Glomerular visceral epithelial cell (primary cell): ENCODE results near the gene HRH2.

Source experiments
- DNase-seq: peaks from one replicate; pipeline ENCODE4 v3.0.0-alpha.2; 2016; ENCODE audit errors: extremely low spot score

HRH2 gene

GRCh38 chr5:175675873-175676272 lies 18.0 kb downstream of the HRH2 start:
- DNase-seq = no peak

DNA sequence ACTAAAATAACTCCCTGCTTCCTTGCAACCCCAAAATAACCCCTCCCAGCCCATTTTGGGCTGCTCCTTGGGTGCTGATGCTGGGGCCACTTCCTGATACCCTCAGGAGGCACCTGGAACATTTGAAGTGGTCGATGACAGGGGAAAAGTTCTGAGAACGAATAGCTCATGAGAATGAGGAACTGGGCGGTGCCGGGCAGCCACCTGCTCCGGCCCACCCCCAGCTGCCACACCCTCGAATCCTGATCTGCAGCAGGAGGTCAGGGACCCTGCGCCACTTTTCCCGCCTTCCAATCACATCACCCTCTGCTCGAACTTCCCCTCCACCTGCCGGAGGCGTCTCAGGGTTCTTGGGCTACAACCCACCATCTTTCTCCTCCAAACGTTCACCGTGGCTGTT lies 19.7 kb downstream of the HRH2 start:
- DNase-seq = no peak

GRCh38 chr5:175678074-175678473 lies 20.2 kb downstream of the HRH2 start:
- no peak for DNase-seq

- DNase-seq = no peak
Observed at GRCh38 chr5:175679411-175679810, 21.5 kb downstream of the HRH2 start.

DNA sequence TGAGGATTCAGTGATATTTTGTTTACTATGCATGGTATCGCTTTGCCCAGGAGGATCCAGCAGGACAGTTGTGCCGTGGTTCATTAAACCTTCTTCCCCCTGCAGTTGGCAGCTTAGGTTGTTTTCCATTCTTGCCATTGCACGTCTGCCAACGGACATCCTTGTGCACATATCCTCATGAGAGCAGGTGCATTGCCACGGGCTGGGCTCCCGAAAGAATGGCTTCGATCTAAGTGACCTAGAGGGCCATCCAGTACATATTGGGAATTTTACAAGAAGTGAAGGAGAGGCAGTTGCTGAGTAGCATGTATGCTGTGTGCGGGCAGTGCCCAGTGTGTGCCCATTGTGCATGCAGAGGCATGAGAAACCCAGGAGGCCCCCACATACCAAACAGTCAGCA lies 22.1 kb downstream of the HRH2 start:
- DNase-seq = no peak

DNA sequence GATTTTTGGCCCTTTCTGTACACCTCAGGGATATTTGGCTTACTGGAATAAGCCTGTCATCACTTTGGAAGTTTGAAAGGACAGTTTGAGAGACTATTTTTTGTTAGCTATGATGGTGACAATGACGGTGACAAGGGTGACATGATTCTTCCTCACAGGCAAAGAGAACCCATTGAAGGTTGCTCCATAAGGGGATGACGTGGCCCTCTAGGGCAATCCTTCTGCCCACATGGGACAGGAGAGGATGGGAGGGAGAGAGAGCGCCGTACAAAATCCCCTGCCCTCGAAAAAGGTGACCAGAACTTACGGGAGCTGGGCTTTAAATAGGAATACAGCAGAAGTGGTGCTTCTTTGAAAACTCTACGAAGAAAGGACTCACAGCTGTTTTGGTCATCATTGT lies 22.6 kb downstream of the HRH2 start:
- no peak for DNase-seq

DNA sequence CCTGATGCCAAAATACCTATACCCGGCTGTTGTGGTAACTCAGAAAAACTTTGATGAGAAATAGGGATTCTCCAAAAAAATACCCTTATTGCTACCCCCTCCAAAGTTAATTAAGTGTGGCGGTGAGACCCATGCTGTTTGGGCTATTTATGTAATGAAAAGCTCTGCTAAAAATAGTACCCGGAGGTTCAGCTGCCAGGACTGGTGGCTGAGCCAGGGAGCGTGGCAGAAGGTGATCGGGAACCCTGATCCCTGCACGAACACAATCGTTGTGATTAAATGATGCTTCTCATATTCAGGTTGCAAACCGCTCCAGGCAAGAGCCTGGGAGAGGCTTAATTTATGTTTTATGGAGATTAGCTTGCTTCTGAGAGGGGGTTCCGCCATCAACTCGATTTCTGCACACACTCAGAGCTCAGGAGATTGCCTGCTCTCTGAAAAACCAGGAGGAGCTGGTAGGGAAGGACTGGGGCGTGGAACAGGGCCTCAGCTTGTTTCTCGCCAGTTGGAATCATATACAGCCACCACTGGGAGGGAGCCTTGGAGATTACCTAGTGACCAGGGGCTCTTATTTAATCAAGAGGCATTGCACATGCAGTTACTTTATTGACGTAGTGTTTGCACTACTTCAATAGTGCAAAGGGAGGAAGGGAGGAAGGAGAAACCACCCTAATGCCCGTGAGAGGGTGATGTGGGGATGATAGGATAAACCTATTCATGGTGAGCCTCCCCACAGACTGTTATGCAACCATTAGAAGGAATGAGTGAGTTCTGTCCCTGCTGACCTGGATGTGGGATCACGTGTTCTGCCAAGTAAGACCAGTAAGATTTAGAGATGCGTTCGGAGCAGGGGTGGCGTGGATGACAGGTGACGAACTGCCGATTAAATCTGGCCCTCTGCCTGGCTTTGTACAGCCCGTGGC lies 23.4 kb downstream of the HRH2 start:
- DNase-seq = no peak

DNA sequence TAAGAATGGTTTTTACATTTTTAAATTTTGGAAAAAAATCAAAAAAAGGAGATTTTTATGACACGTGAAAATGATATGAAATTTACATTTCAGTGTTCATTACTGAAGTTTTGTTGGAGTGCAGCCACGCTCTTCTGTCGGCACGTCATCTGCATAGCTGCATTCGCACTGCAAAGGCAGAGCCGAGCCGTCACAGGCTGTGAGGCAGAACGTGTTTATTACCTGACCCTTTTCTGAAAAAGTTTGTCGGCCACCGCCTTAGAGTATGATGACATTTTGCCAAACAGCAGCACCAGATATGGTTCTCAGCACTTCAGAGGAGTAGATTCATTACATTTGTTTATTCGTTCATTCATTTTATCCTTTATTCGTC lies 24.1 kb downstream of the HRH2 start:
- DNase-seq = no peak

GRCh38 chr5:175682664-175683063 lies 24.8 kb downstream of the HRH2 start:
- DNase-seq = no peak

- no peak for DNase-seq
Observed at GRCh38 chr5:175683231-175683630, 25.4 kb downstream of the HRH2 start.

DNA sequence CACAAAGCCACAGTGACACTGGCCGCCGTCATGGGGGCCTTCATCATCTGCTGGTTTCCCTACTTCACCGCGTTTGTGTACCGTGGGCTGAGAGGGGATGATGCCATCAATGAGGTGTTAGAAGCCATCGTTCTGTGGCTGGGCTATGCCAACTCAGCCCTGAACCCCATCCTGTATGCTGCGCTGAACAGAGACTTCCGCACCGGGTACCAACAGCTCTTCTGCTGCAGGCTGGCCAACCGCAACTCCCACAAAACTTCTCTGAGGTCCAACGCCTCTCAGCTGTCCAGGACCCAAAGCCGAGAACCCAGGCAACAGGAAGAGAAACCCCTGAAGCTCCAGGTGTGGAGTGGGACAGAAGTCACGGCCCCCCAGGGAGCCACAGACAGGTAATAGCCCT lies 26.1 kb downstream of the HRH2 start:
- DNase-seq = no peak

- no peak for DNase-seq
Observed at GRCh38 chr5:175684931-175685330, 27.1 kb downstream of the HRH2 start.

DNA sequence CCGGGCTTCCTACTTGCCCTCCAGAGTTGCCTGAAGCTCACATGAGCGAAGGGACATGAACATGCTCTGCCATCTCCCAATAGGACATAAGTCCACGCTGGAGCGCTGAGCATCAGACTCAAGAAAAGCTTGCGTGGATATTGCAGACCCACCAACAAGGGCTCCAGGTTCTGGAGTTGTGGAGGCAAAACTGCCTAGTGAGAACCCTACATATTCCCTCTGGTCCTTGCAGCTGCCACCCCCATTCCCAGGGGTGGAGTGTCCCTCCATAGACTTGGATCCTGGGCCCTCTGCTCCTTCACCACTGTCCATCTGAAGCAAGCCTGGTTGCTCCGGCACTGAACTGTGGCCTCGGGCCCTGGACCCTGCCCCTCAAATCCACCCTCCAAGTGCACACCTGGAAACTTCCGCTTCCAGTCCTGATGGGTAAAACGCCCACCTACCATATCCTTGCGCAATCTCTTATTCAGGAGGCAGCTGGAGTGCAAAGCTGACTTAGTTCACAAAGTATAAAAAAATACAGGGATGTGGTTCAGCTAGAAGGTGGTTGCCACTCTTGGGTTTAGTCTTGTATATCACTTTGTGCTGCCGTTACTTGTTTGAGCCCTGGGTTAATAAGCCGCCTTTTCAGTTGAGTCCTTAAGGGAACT lies 28.0 kb downstream of the HRH2 start:
- no peak for DNase-seq

GRCh38 chr5:175686396-175686795 lies 28.5 kb downstream of the HRH2 start:
- no peak for DNase-seq

- DNase-seq = no peak
Observed at GRCh38 chr5:175686826-175687225, 29.0 kb downstream of the HRH2 start.

GRCh38 chr5:175687231-175687701 lies 29.4 kb downstream of the HRH2 start:
- no peak for DNase-seq

DNA sequence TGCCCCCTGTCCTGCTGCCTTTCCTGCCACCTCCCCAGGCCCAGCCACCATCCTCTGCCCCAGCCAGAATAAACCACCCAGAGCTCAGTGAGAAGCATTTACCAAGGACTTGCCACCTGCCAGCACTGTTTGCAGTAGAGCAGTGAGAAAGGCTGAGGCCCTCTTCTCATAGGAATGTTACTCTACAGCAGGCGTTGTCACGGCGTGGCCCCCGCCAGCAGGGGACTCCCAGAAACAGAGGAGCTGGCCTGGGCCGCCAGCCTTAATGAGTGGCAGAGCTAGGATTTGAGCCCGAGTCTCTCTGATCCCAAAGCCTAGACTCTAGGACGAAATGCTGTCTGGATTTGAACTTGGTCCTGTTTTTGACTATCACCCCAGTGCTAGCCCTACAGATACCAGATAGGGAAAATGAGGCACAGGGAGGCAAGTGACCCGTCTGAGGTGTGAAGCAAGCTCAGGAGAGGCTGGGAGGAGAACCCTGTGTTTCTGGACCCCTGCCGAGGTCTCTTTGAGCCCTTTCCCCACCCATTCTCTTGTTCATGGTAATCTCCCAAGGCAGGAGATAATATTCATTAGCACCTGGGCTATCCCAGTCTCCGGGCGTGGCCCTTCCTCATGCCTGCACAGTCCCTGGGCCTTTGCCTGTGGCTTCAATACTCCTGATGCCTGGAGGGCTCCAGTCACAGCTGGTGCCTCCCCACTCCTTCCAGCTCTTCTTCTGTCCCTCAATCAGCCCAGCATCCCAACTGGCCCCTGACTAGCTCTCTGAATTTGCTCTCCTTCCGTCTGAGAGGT lies 30.7 kb downstream of the HRH2 start:
- no peak for DNase-seq

DNA sequence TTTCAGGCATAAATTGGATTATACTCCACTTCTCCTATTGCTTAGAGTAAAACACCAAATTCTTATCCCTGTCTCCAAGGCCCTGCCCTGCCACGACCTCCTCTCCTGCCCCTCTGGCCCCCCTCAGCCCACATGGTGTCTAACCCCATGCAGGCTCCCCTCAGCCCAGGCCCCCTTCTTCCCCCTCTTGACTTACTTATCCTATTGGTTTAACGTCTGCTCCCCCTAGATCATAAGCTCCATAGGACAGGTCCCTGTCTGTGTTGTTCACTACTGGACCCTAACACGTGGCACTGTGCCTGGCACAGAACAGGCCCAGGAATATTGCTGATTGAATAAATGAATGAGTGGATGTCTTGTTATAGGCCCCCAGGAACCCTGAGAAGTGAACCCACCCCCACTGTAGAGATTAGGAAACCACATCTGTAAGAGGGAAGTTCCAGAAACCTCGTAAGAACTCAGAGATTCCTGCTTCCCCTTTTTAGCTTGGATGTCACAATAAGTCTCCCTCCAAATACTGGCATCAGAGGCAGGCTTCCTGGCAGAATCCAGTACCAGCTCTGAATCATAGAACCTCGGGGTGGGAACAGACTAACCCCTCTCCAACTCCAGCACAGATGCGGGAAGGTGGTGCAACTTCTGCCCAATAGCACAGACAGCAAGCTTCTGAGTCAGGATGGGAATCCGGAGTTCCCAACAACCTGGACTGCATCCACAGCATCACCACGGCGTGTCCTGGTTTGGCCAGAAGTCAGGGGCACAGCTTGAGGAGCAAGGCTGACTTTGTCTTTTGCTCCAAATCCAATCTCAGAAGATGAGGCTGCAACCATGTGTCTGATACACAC lies 31.5 kb downstream of the HRH2 start:
- DNase-seq = no peak

DNA sequence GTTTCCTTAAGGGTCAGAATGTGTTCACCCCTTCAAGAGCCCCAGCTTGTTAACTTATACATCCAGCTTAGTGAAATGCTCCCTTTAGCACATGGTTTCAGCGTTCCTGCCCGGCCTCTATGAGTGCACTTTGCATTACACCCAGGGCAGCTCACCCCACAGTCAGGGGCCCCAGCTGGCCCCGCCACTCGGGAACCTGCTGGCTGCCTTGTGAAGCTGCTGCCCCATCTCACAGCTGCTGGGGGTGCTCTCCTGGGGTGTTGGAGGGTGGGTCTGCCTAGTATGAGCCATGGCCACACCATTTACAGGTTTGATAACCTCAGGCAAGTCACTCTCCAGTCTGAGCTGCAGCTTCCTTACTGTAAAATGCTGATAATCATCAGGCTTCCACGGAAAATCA lies 32.2 kb downstream of the HRH2 start:
- DNase-seq = no peak

GRCh38 chr5:175690586-175690985 lies 32.7 kb downstream of the HRH2 start:
- DNase-seq = no peak

- no peak for DNase-seq
Observed at GRCh38 chr5:175691761-175692160, 33.9 kb downstream of the HRH2 start.
